VCaP (cell line): ENCODE data around the gene MPIG6B.
A peak's percentile ranks its signal among the peaks of the same experiment; 100 is the strongest.
"Not testable (repeated sequence)": the region's sequence is repeated elsewhere in the genome, so short reads cannot be mapped to it uniquely, and the experiment has no call there.

ENCODE experiments used
- H3K27ac ChIP-seq: fragments of 450-650 bp; 2 replicates; pipeline ENCODE4 v1.5.1; 2017
- TF ChIP-seq, protein P1 (sequence below): fragments of 450-650 bp; conservative IDR thresholded peaks from 2 replicates; pipeline ENCODE4 v1.5.1; 2017; ENCODE audit warnings: mild to moderate bottlenecking, moderate library complexity

MPIG6B gene

DNA sequence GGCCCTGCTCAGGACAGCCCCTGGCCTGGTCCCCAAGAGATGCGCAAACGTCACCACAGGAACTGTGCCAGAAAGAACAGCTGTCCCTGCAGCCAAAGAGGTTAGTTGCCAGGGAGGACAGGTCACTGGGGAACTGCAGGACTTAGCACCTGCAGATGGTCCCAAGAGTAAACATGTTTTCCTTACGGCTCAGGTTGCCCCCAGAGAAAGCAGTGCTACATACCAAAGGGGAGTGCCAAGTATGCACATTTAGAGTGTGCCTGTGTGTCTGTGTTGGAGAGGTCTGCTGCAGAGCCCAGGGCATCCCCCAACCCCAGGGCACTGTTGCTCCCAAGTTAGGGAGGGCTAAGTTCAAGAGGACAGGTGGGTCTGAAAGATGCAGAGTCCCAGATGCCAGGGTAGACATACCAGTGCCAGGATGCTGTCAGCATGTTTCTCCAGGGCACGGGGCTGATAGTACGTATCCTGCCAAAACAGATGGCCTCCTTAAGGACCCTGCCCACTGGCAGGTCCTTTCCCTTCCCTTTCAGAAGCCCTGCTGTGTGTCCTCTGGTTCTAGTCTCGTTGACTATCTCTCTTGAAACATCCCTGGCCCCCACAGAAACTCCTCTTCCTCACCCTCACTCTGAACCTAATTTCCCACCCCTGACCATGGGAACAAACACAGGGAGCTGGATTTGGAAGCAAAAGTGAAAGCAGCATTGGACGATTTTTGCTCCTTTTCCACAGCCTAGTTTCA, 21.3 kb upstream of the MPIG6B start:
- TF ChIP-seq, protein P1, sequence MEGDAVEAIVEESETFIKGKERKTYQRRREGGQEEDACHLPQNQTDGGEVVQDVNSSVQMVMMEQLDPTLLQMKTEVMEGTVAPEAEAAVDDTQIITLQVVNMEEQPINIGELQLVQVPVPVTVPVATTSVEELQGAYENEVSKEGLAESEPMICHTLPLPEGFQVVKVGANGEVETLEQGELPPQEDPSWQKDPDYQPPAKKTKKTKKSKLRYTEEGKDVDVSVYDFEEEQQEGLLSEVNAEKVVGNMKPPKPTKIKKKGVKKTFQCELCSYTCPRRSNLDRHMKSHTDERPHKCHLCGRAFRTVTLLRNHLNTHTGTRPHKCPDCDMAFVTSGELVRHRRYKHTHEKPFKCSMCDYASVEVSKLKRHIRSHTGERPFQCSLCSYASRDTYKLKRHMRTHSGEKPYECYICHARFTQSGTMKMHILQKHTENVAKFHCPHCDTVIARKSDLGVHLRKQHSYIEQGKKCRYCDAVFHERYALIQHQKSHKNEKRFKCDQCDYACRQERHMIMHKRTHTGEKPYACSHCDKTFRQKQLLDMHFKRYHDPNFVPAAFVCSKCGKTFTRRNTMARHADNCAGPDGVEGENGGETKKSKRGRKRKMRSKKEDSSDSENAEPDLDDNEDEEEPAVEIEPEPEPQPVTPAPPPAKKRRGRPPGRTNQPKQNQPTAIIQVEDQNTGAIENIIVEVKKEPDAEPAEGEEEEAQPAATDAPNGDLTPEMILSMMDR = no peak
- peak overlapping the region; percentile 85 for H3K27ac ChIP-seq

DNA sequence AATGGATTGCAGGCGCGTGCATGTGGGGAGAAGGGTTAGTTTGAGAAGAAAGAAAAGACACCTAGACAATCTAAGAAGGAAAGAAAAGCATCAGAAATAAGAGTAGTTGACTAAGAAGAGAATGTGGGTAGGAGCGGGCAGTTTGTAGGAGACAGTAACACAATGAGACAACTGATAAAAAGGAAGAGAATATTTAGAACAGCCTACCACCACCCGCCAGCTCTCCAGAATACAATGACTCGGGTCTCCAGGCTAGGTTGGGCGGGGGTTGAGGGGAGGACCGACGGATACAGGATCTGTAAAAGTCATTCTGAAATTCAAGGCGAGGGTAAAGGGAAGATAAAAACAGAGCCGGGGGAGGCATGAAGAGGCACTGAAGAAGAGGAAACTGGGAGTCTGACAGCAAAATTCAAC, 20.8 kb upstream of the MPIG6B start:
- TF ChIP-seq, protein P1 = no peak
- peak overlapping the region; percentile 85 for H3K27ac ChIP-seq

DNA sequence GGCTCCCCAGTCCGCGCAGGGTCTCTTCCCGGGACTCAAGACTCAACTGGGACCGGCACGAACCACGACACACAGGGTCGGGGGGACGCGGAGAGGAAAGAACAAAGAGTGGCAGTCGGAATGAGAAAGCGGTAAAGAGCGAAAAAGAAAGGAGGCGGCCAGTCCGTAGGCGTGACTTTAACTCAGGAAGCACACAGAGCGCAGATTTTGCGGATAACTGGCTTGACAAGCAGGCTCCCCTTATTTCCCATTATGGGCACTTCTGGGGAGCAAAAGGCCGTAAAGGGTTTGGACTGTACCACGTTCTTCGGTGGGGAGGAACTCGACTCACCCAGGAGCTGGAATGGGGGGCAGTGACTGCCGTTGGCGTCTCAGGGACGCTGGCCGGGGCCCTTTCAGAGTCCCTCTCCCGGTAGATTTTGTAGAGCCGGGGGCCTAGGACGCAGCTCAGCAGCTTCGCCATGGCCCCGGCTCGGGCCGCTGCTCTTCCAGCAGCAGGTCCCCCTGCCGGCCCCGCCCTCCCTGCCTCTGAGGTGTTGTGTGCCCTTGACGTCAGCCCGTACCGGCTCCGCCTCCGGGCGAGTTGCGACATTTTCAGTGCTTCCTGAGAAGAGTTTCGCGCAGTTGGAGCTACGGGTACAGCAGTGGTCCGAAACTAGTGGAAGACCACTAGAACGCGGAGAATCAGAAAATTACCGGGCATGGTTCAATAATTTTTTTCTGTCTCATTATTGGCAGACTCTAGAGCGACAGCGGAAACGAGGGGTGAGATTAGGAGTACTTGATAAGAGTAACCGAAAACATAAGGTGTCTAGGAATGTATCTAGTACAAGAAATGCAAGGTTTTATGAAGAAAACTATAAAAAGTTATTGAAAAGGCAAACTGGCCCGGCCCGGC, 20.1 kb upstream of the MPIG6B start, which contains the start of gene ABHD16A:
TSS of gene ABHD16A (minus strand) at position 506 of the 898 bp plus-strand sequence. CDS start at position 463, 43 bp downstream.
- TF ChIP-seq, protein P1 = no peak
- H3K27ac ChIP-seq = peak within 1 kb of the TSS; percentile 85

DNA sequence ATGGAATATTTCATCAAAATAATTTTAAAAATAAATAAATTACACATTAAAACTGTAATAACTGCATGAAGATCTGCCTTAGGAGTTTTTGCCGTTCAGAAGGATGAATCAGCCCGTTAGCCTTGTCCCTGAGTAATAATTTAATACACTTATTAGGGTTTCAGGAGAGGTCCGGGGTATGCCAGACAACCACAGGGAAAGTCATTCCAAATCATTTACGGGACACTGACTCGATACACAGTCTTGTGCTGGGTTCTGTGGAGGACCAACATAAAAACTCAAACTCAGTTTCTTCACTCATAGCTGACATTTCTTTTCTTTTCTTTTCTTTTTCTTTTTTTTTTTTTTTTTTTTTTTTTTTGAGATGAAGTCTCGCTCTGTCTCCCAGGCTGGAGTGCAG, 17.2 kb upstream of the MPIG6B start:
- TF ChIP-seq, protein P1 = no peak
- H3K27ac ChIP-seq = no peak overlapping the region

DNA sequence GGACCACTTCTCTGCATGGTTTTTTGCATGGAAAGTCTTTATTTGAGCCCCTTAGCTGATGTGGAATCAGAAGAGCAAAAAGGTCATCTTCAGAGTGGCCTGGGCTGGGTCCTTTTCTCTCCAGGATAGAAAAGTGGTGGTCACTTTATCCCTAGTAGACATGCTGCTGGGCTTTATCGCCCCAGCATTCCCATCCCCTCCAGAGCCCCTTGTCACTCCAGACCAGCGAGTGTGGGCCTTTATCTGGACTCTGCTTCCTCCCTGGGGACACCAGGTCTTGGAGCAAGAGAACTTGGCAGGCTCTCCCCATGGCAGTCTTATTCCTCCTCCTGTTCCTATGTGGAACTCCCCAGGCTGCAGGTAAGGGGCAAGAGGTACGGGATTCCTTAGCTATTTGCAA, 16.6 kb upstream of the MPIG6B start, which contains the start of gene LY6G6F:
TSS of gene LY6G6F (plus strand) at position 268 of the 400 bp plus-strand sequence. CDS start at position 309, 41 bp downstream.
- no peak within 1 kb of the TSS for H3K27ac ChIP-seq
- TF ChIP-seq, protein P1 = no peak

DNA sequence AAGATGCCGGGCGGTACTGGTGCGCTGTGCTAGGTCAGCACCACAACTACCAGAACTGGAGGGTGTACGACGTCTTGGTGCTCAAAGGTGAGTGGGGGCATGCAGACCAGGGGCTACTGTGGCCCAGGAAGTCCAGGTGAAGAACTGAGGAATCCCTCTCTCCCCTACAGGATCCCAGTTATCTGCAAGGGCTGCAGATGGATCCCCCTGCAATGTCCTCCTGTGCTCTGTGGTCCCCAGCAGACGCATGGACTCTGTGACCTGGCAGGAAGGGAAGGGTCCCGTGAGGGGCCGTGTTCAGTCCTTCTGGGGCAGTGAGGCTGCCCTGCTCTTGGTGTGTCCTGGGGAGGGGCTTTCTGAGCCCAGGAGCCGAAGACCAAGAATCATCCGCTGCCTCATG, 15.5 kb upstream of the MPIG6B start:
- TF ChIP-seq, protein P1 = no peak
- no peak overlapping the region for H3K27ac ChIP-seq

DNA sequence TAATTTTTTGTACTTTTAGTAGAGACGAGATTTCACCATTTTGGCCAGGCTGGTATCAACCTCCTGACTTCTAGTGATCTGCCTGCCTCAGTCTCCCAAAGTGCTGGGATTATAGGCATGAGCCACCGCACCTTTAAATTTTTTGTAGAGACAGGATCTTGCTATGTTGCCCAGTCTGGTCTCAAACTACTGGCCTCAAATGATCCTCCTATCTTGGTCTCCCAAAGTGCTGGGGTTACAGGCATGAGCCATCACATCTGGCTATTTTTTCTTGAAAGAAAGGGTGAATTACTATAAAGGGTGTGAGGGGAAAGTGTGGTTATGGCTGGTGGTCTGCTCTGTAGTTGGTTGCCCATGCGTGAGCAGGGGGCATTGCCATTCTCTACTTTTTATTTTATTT, 14.9 kb upstream of the MPIG6B start:
- H3K27ac ChIP-seq = no peak overlapping the region
- TF ChIP-seq, protein P1 = no peak

DNA sequence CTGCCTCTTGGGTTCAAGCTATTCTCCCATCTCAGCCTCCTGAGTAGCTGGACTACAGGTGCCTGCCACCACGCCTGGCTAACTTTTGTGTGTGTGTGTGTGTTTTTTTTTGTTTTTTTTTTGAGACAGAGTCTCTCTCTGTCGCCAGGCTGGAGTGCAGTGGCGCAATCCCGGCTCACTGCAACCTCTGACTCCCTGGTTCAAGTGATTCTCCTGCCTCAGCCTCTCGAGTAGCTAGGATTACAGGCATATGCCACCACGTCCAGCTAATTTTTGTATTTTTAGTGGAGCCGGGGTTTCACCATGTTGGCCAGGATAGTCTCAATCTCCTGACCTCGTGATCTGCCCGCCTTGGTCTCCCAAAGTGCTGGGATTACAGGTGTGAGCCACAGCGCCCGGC, 14.0 kb upstream of the MPIG6B start:
- not testable (repeated sequence) for H3K27ac ChIP-seq
